IgD-negative memory B cell (primary cell): ENCODE data around the gene ZCCHC3. TPM values are rescaled to one million over a fixed set of nuclear protein-coding genes. Genes with fewer than 3 reads are reported as not detected.
A peak's percentile ranks its signal among the peaks of the same experiment; 100 is the strongest.

Experiments used
- H3K27ac Mint-ChIP-seq, 3 donors: one replicate each; pipeline ENCODE4 v1.8.0; 2020 to 2022; ENCODE audit warnings: mild to moderate bottlenecking in 3 of 3, mixed read lengths in 3 of 3, moderate library complexity in 1 of 3
- H3K27me3 Mint-ChIP-seq: one replicate; pipeline ENCODE4 v1.8.0; 2021; ENCODE audit warnings: mixed read lengths
- H3K36me3 Mint-ChIP-seq: one replicate; pipeline ENCODE4 v1.8.0; 2020; ENCODE audit warnings: mild to moderate bottlenecking, mixed read lengths
- H3K4me1 Mint-ChIP-seq, 3 donors: one replicate each; pipeline ENCODE4 v1.8.0; 2020 to 2022; ENCODE audit warnings: mixed read lengths in 3 of 3, mild to moderate bottlenecking in 1 of 3
- H3K4me3 Mint-ChIP-seq, 4 donors: one replicate each; pipeline ENCODE4 v1.8.0; 2020 to 2022; ENCODE audit warnings: mild to moderate bottlenecking in 4 of 4, mixed read lengths in 4 of 4, moderate library complexity in 3 of 4
- H3K9me3 Mint-ChIP-seq, 3 donors: one replicate each; pipeline ENCODE4 v1.8.0; 2020 to 2021; ENCODE audit warnings: mixed read lengths in 3 of 3, mild to moderate bottlenecking in 1 of 3
- polyA plus RNA-seq: library from polyadenylated mRNA; unstranded; fragments of 300-500 nt; fragmentation: Illumina TruSeq; gene quantifications from one replicate; pipeline ENCODE4 v1.2.3, GENCODE V29; 2021

The ZCCHC3 gene
- polyA plus RNA-seq, 1 donor from 2014 or later, result 16.7 TPM

DNA sequence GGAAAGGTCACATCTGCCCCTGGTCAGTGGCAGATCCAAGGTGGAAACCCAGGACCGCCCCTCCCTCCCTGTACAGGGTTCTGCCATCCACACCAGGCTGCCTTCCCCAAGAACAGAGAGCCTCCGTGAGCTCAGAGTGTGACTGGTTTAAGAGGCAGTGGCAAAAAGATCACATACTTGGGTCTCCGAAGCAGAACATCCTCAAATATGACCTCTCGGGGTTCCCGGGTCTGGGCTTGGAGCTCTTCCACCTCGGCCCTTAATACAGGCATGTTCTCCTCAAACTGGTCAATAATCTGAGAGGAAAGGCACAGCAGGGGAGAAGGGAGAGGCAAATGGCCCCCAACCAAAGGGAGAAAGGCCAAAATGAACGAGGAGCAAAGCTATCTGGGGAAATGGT is 21.6 kb upstream of the ZCCHC3 start:
- Mint-ChIP-seq H3K4me3 (no peak overlapping the region), H3K27me3 (no peaks in the 10 kb centered on the region), H3K27ac (no peak overlapping the region), H3K9me3 (no peaks in the 10 kb centered on the region), H3K4me1 (peaks cover 0 to 6% (median 0%) of the 10 kb centered on the region in 3 donors), H3K36me3 (peaks cover 5% of the 10 kb centered on the region)

DNA sequence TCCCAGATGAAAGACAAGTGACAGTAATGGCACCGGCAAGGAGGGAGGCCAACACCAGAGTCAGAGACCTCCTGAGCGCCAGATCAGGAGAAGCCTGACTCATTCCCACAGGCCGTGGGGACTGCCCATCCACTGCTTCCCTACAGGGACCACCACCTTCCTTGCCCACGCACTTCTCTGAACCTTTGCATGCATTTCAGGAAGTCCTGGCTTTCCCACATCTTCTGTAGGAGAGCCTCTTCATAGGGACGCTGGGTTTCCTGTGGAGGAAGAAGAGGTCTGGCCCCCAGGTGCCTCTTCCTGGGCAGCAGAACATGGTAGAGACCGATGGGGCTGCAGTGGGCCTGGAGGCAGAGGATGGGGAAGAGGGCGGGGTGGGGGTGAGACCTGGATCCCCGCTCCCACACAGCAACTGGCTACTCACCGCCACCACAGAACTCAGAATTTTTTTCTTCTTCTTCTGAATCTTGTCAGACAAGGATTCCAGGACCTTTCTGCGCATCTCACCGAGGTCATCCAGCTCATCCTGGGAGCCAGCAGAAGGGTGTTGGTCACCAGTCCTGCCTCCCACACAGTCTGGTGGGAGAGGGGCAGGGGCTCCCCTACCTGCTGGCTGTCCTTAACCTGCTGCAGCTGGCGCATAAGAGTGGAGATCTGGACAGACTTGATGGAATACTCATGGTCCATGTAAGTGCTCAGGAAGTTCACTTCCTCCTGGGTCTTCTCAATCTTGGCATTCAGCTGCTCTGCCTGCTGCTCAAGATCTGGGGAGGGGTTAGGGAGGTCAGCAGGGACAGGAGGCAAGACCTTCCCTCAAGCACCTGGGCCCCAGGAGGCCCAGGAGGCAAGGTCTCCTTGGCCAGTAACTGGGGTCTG is 20.5 kb upstream of the ZCCHC3 start:
- no peaks in the 10 kb centered on the region for H3K27me3 Mint-ChIP-seq
- no peak overlapping the region for H3K27ac Mint-ChIP-seq
- H3K36me3 Mint-ChIP-seq, result peaks cover 7% of the 10 kb centered on the region
- no peak overlapping the region for H3K4me3 Mint-ChIP-seq
- H3K4me1 Mint-ChIP-seq, result peaks cover 0 to 8% (median 0%) of the 10 kb centered on the region in 3 donors
- H3K9me3 Mint-ChIP-seq, result no peaks in the 10 kb centered on the region

DNA sequence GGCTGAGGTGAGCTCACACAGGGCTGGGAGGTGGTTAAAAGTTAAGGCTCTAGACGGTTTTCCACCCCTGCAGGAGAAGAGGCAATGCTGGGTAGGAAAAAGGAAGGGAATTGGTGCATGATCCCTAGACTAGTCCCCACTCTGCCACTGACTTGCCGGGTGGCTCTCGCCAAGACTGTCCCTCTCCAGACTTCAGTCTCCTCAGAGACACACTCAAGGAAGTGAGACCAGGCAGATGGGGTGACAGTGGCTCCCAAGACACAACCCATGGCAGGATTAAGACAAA is 19.9 kb upstream of the ZCCHC3 start:
- no peaks in the 10 kb centered on the region for H3K9me3 Mint-ChIP-seq
- H3K36me3 Mint-ChIP-seq, result peaks cover 7% of the 10 kb centered on the region
- H3K27me3 Mint-ChIP-seq, result no peaks in the 10 kb centered on the region
- H3K27ac Mint-ChIP-seq, result no peak overlapping the region
- H3K4me1 Mint-ChIP-seq, result peaks cover 0 to 8% (median 0%) of the 10 kb centered on the region in 3 donors
- no peak overlapping the region for H3K4me3 Mint-ChIP-seq

GRCh38 chr20:278181-278580 is 19.2 kb upstream of the ZCCHC3 start:
- no peaks in the 10 kb centered on the region for H3K9me3 Mint-ChIP-seq
- no peak overlapping the region for H3K27ac Mint-ChIP-seq
- H3K4me3 Mint-ChIP-seq, result no peak overlapping the region
- H3K4me1 Mint-ChIP-seq, result peaks cover 0 to 8% (median 0%) of the 10 kb centered on the region in 3 donors
- H3K27me3 Mint-ChIP-seq, result no peaks in the 10 kb centered on the region
- H3K36me3 Mint-ChIP-seq, result peaks cover 7% of the 10 kb centered on the region

- no peak overlapping the region for H3K27ac Mint-ChIP-seq
- peaks cover 0 to 8% (median 0%) of the 10 kb centered on the region in 3 donors for H3K4me1 Mint-ChIP-seq
- no peak overlapping the region for H3K4me3 Mint-ChIP-seq
- no peaks in the 10 kb centered on the region for H3K9me3 Mint-ChIP-seq
- H3K27me3 Mint-ChIP-seq, result no peaks in the 10 kb centered on the region
- peaks cover 7% of the 10 kb centered on the region for H3K36me3 Mint-ChIP-seq
Observed at GRCh38 chr20:278607-279571, 18.5 kb upstream of the ZCCHC3 start.

GRCh38 chr20:284172-284571 is 13.2 kb upstream of the ZCCHC3 start:
- no peak overlapping the region for H3K4me3 Mint-ChIP-seq
- H3K9me3 Mint-ChIP-seq, result no peaks in the 10 kb centered on the region
- no peaks in the 10 kb centered on the region for H3K27me3 Mint-ChIP-seq
- H3K36me3 Mint-ChIP-seq, result peaks cover 4% of the 10 kb centered on the region
- H3K27ac Mint-ChIP-seq, result no peak overlapping the region
- peaks cover 0 to 4% (median 0%) of the 10 kb centered on the region in 3 donors for H3K4me1 Mint-ChIP-seq

DNA sequence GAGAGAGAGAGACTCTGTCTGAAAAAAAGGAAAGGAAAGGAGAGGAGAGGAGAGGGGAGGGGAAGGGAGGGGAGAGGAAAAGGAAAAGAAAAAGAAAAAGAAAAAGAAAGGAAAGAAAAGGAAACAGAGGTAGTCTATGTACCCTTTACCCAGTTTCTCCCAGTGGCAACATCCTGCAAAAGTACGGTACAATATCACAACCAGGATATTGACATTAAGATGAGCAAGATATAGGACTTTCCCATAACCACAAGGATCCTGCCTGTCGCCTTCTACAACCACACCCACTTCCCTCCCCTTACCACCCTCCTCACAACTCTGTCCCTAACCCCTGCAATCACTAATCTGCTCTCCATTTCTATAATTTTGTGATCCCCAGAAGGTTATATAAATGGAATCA is 10.9 kb upstream of the ZCCHC3 start:
- Mint-ChIP-seq H3K4me1 (peaks cover 0 to 5% (median 3%) of the 10 kb centered on the region in 3 donors), H3K27ac (no peak overlapping the region), H3K36me3 (peaks cover 2% of the 10 kb centered on the region), H3K4me3 (no peak overlapping the region), H3K27me3 (no peaks in the 10 kb centered on the region), H3K9me3 (no peaks in the 10 kb centered on the region)

GRCh38 chr20:288956-289692 is 8.2 kb upstream of the ZCCHC3 start:
- H3K4me1 Mint-ChIP-seq, result peaks cover 0 to 7% (median 3%) of the 10 kb centered on the region in 3 donors
- no peaks in the 10 kb centered on the region for H3K9me3 Mint-ChIP-seq
- H3K4me3 Mint-ChIP-seq, result peak overlapping the region in 2 of 4 donors; percentile 7 to 46
- no peak overlapping the region for H3K27ac Mint-ChIP-seq
- no peaks in the 10 kb centered on the region for H3K27me3 Mint-ChIP-seq
- H3K36me3 Mint-ChIP-seq, result peaks cover 2% of the 10 kb centered on the region

DNA sequence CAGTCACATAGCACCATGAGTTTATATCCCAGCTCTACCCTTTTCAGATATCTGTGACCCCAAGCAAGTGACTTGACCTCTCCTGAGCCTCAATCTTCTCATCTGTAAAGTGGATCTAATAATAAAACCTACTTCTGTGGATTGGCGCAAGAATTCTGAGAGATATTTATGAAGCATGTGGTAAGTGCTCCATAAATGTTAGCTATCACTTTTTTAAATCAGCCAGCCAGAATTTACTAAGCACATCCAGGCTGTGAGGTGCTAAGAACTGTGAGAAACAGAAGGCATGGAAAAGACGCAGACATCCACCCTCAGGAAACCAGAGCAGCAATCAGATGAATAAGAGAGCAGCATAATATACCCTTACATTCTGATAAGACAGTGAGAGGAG is 7.7 kb upstream of the ZCCHC3 start:
- Mint-ChIP-seq H3K4me3 (no peak overlapping the region), H3K36me3 (peaks cover 2% of the 10 kb centered on the region), H3K27me3 (no peaks in the 10 kb centered on the region), H3K4me1 (peaks cover 0 to 7% (median 3%) of the 10 kb centered on the region in 3 donors), H3K27ac (no peak overlapping the region), H3K9me3 (no peaks in the 10 kb centered on the region)

GRCh38 chr20:290084-290831 is 7.1 kb upstream of the ZCCHC3 start, which contains the start of gene C20orf96:
Gene C20orf96 (minus strand): TSS chr20:290750. CDS start chr20:290610, 140 bp downstream.
- Mint-ChIP-seq H3K4me1 (peaks cover 0 to 7% (median 3%) of the 10 kb centered on the region in 3 donors), H3K27ac (no peak within 1 kb of the TSS), H3K9me3 (no peaks in the 10 kb centered on the region), H3K27me3 (no peaks in the 10 kb centered on the region), H3K36me3 (peaks cover 2% of the 10 kb centered on the region), H3K4me3 (no peak within 1 kb of the TSS)

- Mint-ChIP-seq H3K27ac (peak overlapping the region in 1 of 3 donors; percentile 25), H3K36me3 (peaks cover 1% of the 10 kb centered on the region), H3K9me3 (no peaks in the 10 kb centered on the region), H3K4me3 (peak overlapping the region in 2 of 4 donors; percentile 61 to 70), H3K27me3 (no peaks in the 10 kb centered on the region), H3K4me1 (peaks cover 19 to 24% (median 24%) of the 10 kb centered on the region in 3 donors)
Observed at GRCh38 chr20:294602-295001, 2.8 kb upstream of the ZCCHC3 start.

DNA sequence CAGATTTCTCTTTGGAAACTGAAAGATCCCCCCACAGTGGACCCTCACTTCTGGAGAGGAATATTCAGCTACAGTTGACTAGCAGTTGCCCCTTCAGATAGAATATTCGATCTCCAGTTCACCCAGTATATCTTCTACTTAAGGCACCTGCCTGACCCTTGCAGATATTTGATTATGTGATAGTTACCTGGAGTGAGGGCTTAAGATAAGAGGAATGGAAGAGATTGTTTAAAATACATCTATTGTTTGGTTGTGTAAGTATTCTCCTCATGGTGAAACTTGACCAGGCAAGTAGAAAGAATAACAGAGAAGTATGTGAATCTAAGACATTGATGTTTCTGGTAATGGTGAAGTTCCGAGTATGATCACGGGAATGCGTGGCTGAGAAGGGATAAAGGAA is 1.6 kb upstream of the ZCCHC3 start:
- H3K4me1 Mint-ChIP-seq, result peaks cover 21 to 30% (median 29%) of the 10 kb centered on the region in 3 donors
- peak overlapping the region; percentile 53 to 99 (median 79) for H3K27ac Mint-ChIP-seq
- no peaks in the 10 kb centered on the region for H3K9me3 Mint-ChIP-seq
- H3K27me3 Mint-ChIP-seq, result no peaks in the 10 kb centered on the region
- H3K36me3 Mint-ChIP-seq, result peaks cover 1% of the 10 kb centered on the region
- peak overlapping the region; percentile 67 to 99 (median 80) for H3K4me3 Mint-ChIP-seq

GRCh38 chr20:297925-298775 is 780 bp downstream of the ZCCHC3 start:
- Mint-ChIP-seq H3K27ac (peak overlapping the region; percentile 99 to 100 (median 100)), H3K36me3 (peaks cover 4% of the 10 kb centered on the region), H3K27me3 (no peaks in the 10 kb centered on the region), H3K4me1 (peaks cover 23 to 38% (median 29%) of the 10 kb centered on the region in 3 donors), H3K9me3 (no peaks in the 10 kb centered on the region), H3K4me3 (peak overlapping the region; percentile 98 to 100 (median 100))
